H1 (cell line): ENCODE data around the gene TRIM44. TPM values are rescaled to one million over a fixed set of nuclear protein-coding genes. Genes with fewer than 3 reads are reported as not detected.

Experiments
- CTCF ChIA-PET: fragments of 300-600 bp; sonication (Branson Sonifier 250); formaldehyde crosslinking; loops from one replicate; lab custom pipeline; 2021; ENCODE audit not compliant: partially characterized antibody; lab: Charles Lee
- POLR2A ChIA-PET: fragments of 300-600 bp; sonication (Branson Sonifier 250); formaldehyde crosslinking; loops from one replicate; lab custom pipeline; 2021; ENCODE audit warnings: inconsistent platforms; ENCODE audit not compliant: partially characterized antibody; lab: Charles Lee
- DNase-seq, 2 experiments: peaks; one replicate each; pipeline versions ENCODE4 v3.0.0 to v3.0.0-alpha.2; 2010 to 2022; ENCODE audit warnings: low spot score in 2 of 2, low read depth in 1 of 2, mixed read lengths in 1 of 2
- FAIRE-seq: peaks from 2 replicates; lab custom pipeline; 2011; peaks lifted over from hg19 to GRCh38; lab: Jason Lieb, UNC
- H2AFZ ChIP-seq: 2 replicates; pipeline ENCODE4 v1.8.1; 2012; ENCODE audit warnings: low read length, inconsistent platforms
- H2AK5ac ChIP-seq: 2 replicates; pipeline ENCODE4 v1.6.1; 2013; ENCODE audit warnings: low read depth, low read length
- H2BK120ac ChIP-seq: replicated peaks from 2 replicates; pipeline ENCODE3; 2013; ENCODE audit warnings: low read depth, low read length, inconsistent platforms
- H2BK12ac ChIP-seq: 2 replicates; pipeline ENCODE4 v1.6.1; 2013; ENCODE audit warnings: low read depth, low read length
- H2BK15ac ChIP-seq: 2 replicates; pipeline ENCODE4 v1.6.1; 2013; ENCODE audit warnings: low read length
- H2BK20ac ChIP-seq: 2 replicates; pipeline ENCODE4 v1.6.1; 2013; ENCODE audit warnings: low read length
- H2BK5ac ChIP-seq: 2 replicates; pipeline ENCODE4 v1.6.1; 2013; ENCODE audit warnings: low read depth, low read length
- H3K14ac ChIP-seq: 2 replicates; pipeline ENCODE4 v1.6.1; 2013; ENCODE audit warnings: inconsistent platforms; ENCODE audit not compliant: insufficient read length
- H3K18ac ChIP-seq: 2 replicates; pipeline ENCODE4 v1.6.1; 2013; ENCODE audit warnings: low read length; ENCODE audit errors: extremely low read depth
- H3K23ac ChIP-seq: 2 replicates; pipeline ENCODE4 v1.6.1; 2013; ENCODE audit warnings: inconsistent platforms; ENCODE audit not compliant: insufficient read length
- H3K23me2 ChIP-seq: 2 replicates; pipeline ENCODE4 v1.6.1; 2013; ENCODE audit warnings: low read depth, low read length
- H3K27ac ChIP-seq: 2 replicates; pipeline ENCODE4 v1.6.1; 2011; ENCODE audit warnings: low read depth, low read length, inconsistent platforms
- H3K27me3 ChIP-seq, 4 experiments: replicated peaks in 1 of 4; 1 replicate in 1 of 4; 2 replicates in 3 of 4; pipeline versions ENCODE4 v1.6.1 to v1.8.1; 2011 to 2013; ENCODE audit warnings: low read length in 3 of 4, mild to moderate bottlenecking in 3 of 4, inconsistent platforms in 2 of 4, mixed read lengths in 2 of 4, moderate library complexity in 1 of 4; ENCODE audit not compliant: control insufficient read depth in 3 of 4, insufficient read depth in 3 of 4; ENCODE audit errors: extremely low read depth in 1 of 4
- H3K36me3 ChIP-seq, 4 experiments: 2 replicates each; pipeline versions ENCODE4 v1.6.1 to v1.8.1; 2011 to 2013; ENCODE audit warnings: mild to moderate bottlenecking in 4 of 4, low read length in 3 of 4, moderate library complexity in 2 of 4, control low read depth in 1 of 4, inconsistent platforms in 1 of 4; ENCODE audit not compliant: insufficient read depth in 4 of 4, control insufficient read depth in 2 of 4
- H3K4ac ChIP-seq: replicated peaks from 2 replicates; pipeline ENCODE3; 2013; ENCODE audit warnings: low read length, low read depth, mixed read lengths, inconsistent platforms; ENCODE audit not compliant: insufficient read length
- H3K4me1 ChIP-seq, 4 experiments: replicated peaks in 1 of 4; 1 replicate in 1 of 4; 2 replicates in 3 of 4; pipeline versions ENCODE4 v1.6.1 to v1.8.1; 2011 to 2013; ENCODE audit warnings: low read length in 3 of 4, inconsistent platforms in 2 of 4, mixed read lengths in 1 of 4; ENCODE audit not compliant: insufficient read depth in 4 of 4, control insufficient read depth in 3 of 4
- H3K4me2 ChIP-seq, 2 experiments: 2 replicates each; pipeline versions ENCODE4 v1.6.1 to v1.8.1; 2011 to 2013; ENCODE audit warnings: low read depth in 2 of 2, low read length in 2 of 2, control low read depth in 1 of 2, inconsistent platforms in 1 of 2, mild to moderate bottlenecking in 1 of 2; ENCODE audit not compliant: insufficient read depth in 1 of 2
- H3K4me3 ChIP-seq, 4 experiments: fragments of 200-600, 300-600 bp in 1 of 4; sonication (generic), shearing (Covaris generic), sonication (Bioruptor Twin) in 1 of 4; 2 replicates each; pipeline versions ENCODE4 v1.5.1 to v1.8.1; 2011 to 2016; ENCODE audit warnings: low read length in 4 of 4, low read depth in 3 of 4, control low read depth in 2 of 4, inconsistent platforms in 2 of 4, mild to moderate bottlenecking in 2 of 4, mixed read lengths in 1 of 4, moderate library complexity in 1 of 4; ENCODE audit not compliant: insufficient read depth in 2 of 4; ENCODE audit errors: extremely low read depth in 1 of 4
- H3K56ac ChIP-seq: replicated peaks from 2 replicates; pipeline ENCODE3; 2013; ENCODE audit warnings: low read depth, mild to moderate bottlenecking, mixed read lengths, low read length, inconsistent platforms; ENCODE audit not compliant: insufficient read length
- H3K79me1 ChIP-seq: 2 replicates; pipeline ENCODE4 v1.6.1; 2013; ENCODE audit warnings: low read depth, low read length, control low read depth
- H3K79me2 ChIP-seq, 2 experiments: 2 replicates each; pipeline versions ENCODE4 v1.6.1 to v1.8.1; 2012 to 2013; ENCODE audit warnings: low read length in 2 of 2, mild to moderate bottlenecking in 2 of 2, inconsistent platforms in 1 of 2; ENCODE audit not compliant: insufficient read depth in 2 of 2, control insufficient read depth in 1 of 2
- H3K9ac ChIP-seq, 4 experiments: replicated peaks in 1 of 4; 1 replicate in 1 of 4; 2 replicates in 3 of 4; pipeline versions ENCODE4 v1.6.1 to v1.8.1; 2011 to 2013; ENCODE audit warnings: low read depth in 3 of 4, low read length in 3 of 4, control low read depth in 2 of 4, mild to moderate bottlenecking in 2 of 4, moderate library complexity in 2 of 4, inconsistent platforms in 1 of 4; ENCODE audit errors: extremely low read depth in 1 of 4
- H3K9me3 ChIP-seq, 2 experiments: 2 replicates each; pipeline versions ENCODE4 v1.6.1 to v1.8.1; 2012 to 2013; ENCODE audit warnings: mild to moderate bottlenecking in 2 of 2, moderate library complexity in 2 of 2, control low read depth in 1 of 2, inconsistent platforms in 1 of 2, low read depth in 1 of 2, low read length in 1 of 2, mixed read lengths in 1 of 2; ENCODE audit not compliant: insufficient read depth in 2 of 2
- H4K20me1 ChIP-seq, 2 experiments: replicated peaks in 1 of 2; 2 replicates each; pipeline versions ENCODE3 to v1.8.1; 2011 to 2013; ENCODE audit warnings: inconsistent platforms in 2 of 2, low read length in 2 of 2, mild to moderate bottlenecking in 1 of 2; ENCODE audit not compliant: insufficient read depth in 2 of 2, control insufficient read depth in 1 of 2
- H4K5ac ChIP-seq: 2 replicates; pipeline ENCODE4 v1.6.1; 2013; ENCODE audit warnings: low read length, low read depth, mixed read lengths, inconsistent platforms; ENCODE audit not compliant: insufficient read length
- H4K8ac ChIP-seq: 2 replicates; pipeline ENCODE4 v1.8.0; 2013; ENCODE audit warnings: mild to moderate bottlenecking, moderate library complexity, low read length, inconsistent platforms; ENCODE audit not compliant: insufficient read depth; ENCODE audit errors: extremely low read depth
- H4K91ac ChIP-seq: replicated peaks from 2 replicates; pipeline ENCODE3; 2013; ENCODE audit warnings: low read length, mixed read lengths, inconsistent platforms; ENCODE audit not compliant: insufficient read length
- ASH2L ChIP-seq: fragments of 200-600, 300-600 bp; sonication (generic); IDR thresholded peaks from one replicate; pipeline ENCODE4 v1.7.1; 2017; ENCODE audit warnings: low read length
- BRCA1 ChIP-seq: IDR thresholded peaks from 2 replicates; pipeline ENCODE4 v1.6.1; 2012; ENCODE audit warnings: low read depth, low read length, improper control_type of control experiment
- CBX5 ChIP-seq: fragments of 300-800, 300-1000 bp; sonication (generic); IDR thresholded peaks from 2 replicates; pipeline ENCODE4 v1.7.1; 2016; ENCODE audit warnings: antibody characterized with exemption, low read length, low read depth
- CTBP2 ChIP-seq: IDR thresholded peaks from 2 replicates; pipeline ENCODE4 v1.7.0; 2011; ENCODE audit warnings: borderline replicate concordance, mild to moderate bottlenecking, moderate library complexity, mixed read lengths, low read length; ENCODE audit not compliant: insufficient read depth, insufficient read length
- EP300 ChIP-seq, 2 experiments: IDR thresholded peaks; 1 replicate in 1 of 2; 2 replicates in 1 of 2; pipeline ENCODE4 v1.6.1; 2011 to 2012; ENCODE audit warnings: low read depth in 2 of 2, low read length in 2 of 2, mild to moderate bottlenecking in 2 of 2, borderline replicate concordance in 1 of 2, inconsistent platforms in 1 of 2, moderate library complexity in 1 of 2
- HDAC2 ChIP-seq, 2 experiments: fragments of 300-600 bp in 1 of 2; sonication (generic) in 1 of 2; IDR thresholded peaks; 2 replicates each; pipeline ENCODE4 v1.6.1; 2011 to 2012; ENCODE audit warnings: low read depth in 2 of 2, low read length in 2 of 2, mild to moderate bottlenecking in 2 of 2, moderate library complexity in 2 of 2, borderline replicate concordance in 1 of 2, inconsistent platforms in 1 of 2
- KDM5A ChIP-seq: fragments of 200-600 bp; IDR thresholded peaks from 2 replicates; pipeline ENCODE4 v1.7.1; 2012; ENCODE audit warnings: mild to moderate bottlenecking, low read length, inconsistent platforms, mixed read lengths
- NANOG ChIP-seq: IDR thresholded peaks from 2 replicates; pipeline ENCODE4 v1.6.1; 2011; ENCODE audit warnings: low read length, low read depth, mild to moderate bottlenecking, inconsistent platforms; ENCODE audit not compliant: insufficient read depth, poor library complexity, severe bottlenecking
- NRF1 ChIP-seq: IDR thresholded peaks from 2 replicates; pipeline ENCODE4 v1.6.1; 2011; ENCODE audit warnings: mild to moderate bottlenecking, low read depth, low read length, improper control_type of control experiment
- RBBP5 ChIP-seq: IDR thresholded peaks from 2 replicates; pipeline ENCODE4 v1.7.1; 2012; ENCODE audit warnings: low read depth, mild to moderate bottlenecking, inconsistent platforms, low read length, moderate library complexity, borderline replicate concordance
- SP1 ChIP-seq: IDR thresholded peaks from 2 replicates; pipeline ENCODE4 v1.6.1; 2011; ENCODE audit warnings: low read depth, low read length
- SP4 ChIP-seq: IDR thresholded peaks from 2 replicates; pipeline ENCODE4 v1.6.1; 2012; ENCODE audit warnings: low read length, inconsistent platforms
- TCF12 ChIP-seq: IDR thresholded peaks from 2 replicates; pipeline ENCODE4 v1.6.1; 2011; ENCODE audit warnings: low read depth, mild to moderate bottlenecking, low read length
- WGBS, 2 experiments: shearing (Covaris generic) in 1 of 2; methylation state at CpG; one replicate each; pipeline versions ENCODE4 v1.1.6 to v1.1.7; 2013 to 2015; ENCODE audit warnings: low lambda C conversion rate in 2 of 2, mixed read lengths in 2 of 2, inconsistent platforms in 1 of 2, low coverage in 1 of 2, missing lambda C conversion rate in 1 of 2; ENCODE audit not compliant: insufficient replicate concordance in 2 of 2, insufficient coverage in 1 of 2, insufficient read length in 1 of 2; ENCODE audit errors: extremely low coverage in 1 of 2, missing lambda C conversion rate in 1 of 2; 5-methylcytosine and 5-hydroxymethylcytosine counted together
- polyA plus RNA-seq, 7 experiments: library from polyadenylated mRNA; depleted of rRNA in 3 of 7; stranded (reverse) in 5 of 7; unstranded in 2 of 7; fragments of >200 nt in 5 of 7; fragments of 200-250 nt in 2 of 7; gene quantifications; 1 replicate in 5 of 7; 2 replicates in 1 of 7; 4 replicates in 1 of 7; pipeline versions ENCODE4 v1.2.1 to v1.2.3, GENCODE V29; 2011 to 2013; ENCODE audit warnings: missing spikeins in 2 of 7, mixed read lengths in 2 of 7
- total RNA-seq: library from RNA; stranded (reverse); fragmentation: NEBNext Ultra II Directional; extraction: Animal tissue kit (Norgen Biotek cat#: 25700); gene quantifications from 2 replicates; pipeline ENCODE4 v1.2.1, GENCODE V29; 2021
- TF ChIP-seq, protein P1 (sequence below): IDR thresholded peaks from 2 replicates; pipeline ENCODE4 v1.6.1; 2011; ENCODE audit warnings: low read depth, mild to moderate bottlenecking, low read length; ENCODE audit not compliant: insufficient read depth

The TRIM44 gene
- total and polyA plus RNA-seq, 2 of the 8 experiments (the other 6 are each of a cell fraction or from before 2014, with no cell fraction given), result 13.9 to 34.4 TPM

DNA sequence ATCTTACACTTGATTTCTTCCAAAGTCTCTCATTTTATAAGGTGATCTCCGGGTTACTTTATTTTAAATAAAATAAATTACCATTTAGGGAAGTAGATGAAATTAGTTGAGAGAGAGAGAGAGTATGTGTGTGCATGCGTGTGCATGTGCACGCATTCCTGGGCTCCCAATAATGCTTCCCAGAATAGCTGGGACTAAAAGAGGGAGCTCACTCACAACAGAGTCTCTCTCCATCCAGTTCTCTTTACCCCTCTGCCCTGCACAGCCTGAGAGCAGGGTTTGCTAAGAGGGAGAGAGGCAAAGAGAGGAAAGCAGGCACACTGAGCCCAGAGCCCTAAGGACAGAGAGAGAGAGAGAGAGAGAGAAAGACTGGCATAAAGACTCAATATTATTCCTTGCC lies 11.3 kb upstream of the TRIM44 start:
- Histone ChIP-seq H3K4me1 (peaks cover 0 to 10% (median 1%) of the 10 kb centered on the region in 4 experiments; a peak in 4 of 7 replicates), H3K79me1 (no peaks in the 10 kb centered on the region), H3K4me3 (no peak overlapping the region), H2BK5ac (no peak overlapping the region), H4K20me1 (no peaks in the 10 kb centered on the region), H3K4me2 (no peak overlapping the region), H3K9ac (no peak overlapping the region), H2BK20ac (no peak overlapping the region), H3K4ac (no peak overlapping the region), H2BK15ac (no peak overlapping the region), H2BK120ac (no peak overlapping the region), H2BK12ac (no peak overlapping the region), H4K8ac (no peak overlapping the region), H3K9me3 (no peaks in the 10 kb centered on the region), H3K23ac (no peak overlapping the region), H3K27ac (no peak overlapping the region), H3K18ac (no peak overlapping the region), H3K79me2 (no peaks in the 10 kb centered on the region), H3K23me2 (no peaks in the 10 kb centered on the region), H2AFZ (no peak overlapping the region), H2AK5ac (no peak overlapping the region), H3K36me3 (no peaks in the 10 kb centered on the region), H3K56ac (no peak overlapping the region), H3K14ac (no peak overlapping the region), H3K27me3 (peaks cover 0 to 6% (median 2%) of the 10 kb centered on the region in 4 experiments; a peak in 3 of 7 replicates), H4K5ac (no peak overlapping the region), H4K91ac (no peak overlapping the region)
- FAIRE-seq, result no peak
- CTCF ChIA-PET, result no interaction called here
- no peak for DNase-seq
- 95% methylated on average over 3 of the region's 3 CpGs; no CpG with 5 or more reads in 1 of the 2 experiments for WGBS, 2 experiments
- POLR2A ChIA-PET, result no interaction called here
- no peak for TF ChIP-seq ASH2L
- TF ChIP-seq SP1, result no peak
- no peak for TF ChIP-seq HDAC2 (IDR thresholded peaks at IDR 0.05; ENCODE audit: borderline replicate concordance in 1 of 2, low read depth in 2 of 2, low read length in 2 of 2)
- no peak for TF ChIP-seq TCF12
- TF ChIP-seq CTBP2, result no peak
- TF ChIP-seq KDM5A, result no peak
- TF ChIP-seq, protein P1, sequence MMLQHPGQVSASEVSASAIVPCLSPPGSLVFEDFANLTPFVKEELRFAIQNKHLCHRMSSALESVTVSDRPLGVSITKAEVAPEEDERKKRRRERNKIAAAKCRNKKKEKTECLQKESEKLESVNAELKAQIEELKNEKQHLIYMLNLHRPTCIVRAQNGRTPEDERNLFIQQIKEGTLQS, result no peak
- TF ChIP-seq CBX5, result no peak
- TF ChIP-seq RBBP5, result no peak
- TF ChIP-seq EP300 (IDR thresholded peaks at IDR 0.05; ENCODE audit: borderline replicate concordance in 1 of 2, low read depth in 2 of 2, low read length in 2 of 2), result no peak
- TF ChIP-seq NRF1, result no peak
- TF ChIP-seq BRCA1, result no peak
- TF ChIP-seq NANOG, result no peak
- no peak for TF ChIP-seq SP4
